Fibroblast of gingiva (primary cell): ENCODE data around the gene OR4L1.
"Not testable (repeated sequence)": the region's sequence is repeated elsewhere in the genome, so short reads cannot be mapped to it uniquely, and the experiment has no call there.

ENCODE experiments used
- DNase-seq: peaks from one replicate; pipeline ENCODE4 v3.0.0-alpha.2; 2011; ENCODE audit warnings: low read depth

OR4L1 gene

DNA sequence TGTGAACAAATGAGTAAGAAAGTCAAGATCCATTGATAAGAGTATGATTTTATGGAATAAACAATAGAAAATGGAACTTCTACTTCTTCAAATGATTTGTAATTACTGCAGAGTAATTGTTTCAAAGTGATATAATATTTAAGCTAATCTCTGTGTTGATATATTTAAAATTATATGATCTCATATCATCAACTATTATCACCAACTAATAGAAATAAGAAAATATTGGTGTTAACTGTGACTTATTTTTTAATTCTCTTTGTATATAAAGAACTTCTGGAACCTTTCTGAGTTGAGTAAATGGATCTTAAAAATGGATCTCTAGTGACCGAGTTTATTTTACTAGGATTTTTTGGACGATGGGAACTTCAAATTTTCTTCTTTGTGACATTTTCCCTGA, at the start of gene OR4L1:
Gene OR4L1 (plus strand): TSS at position 301 of the 400 bp plus-strand sequence. CDS start 0 bp downstream, at position 301.
- DNase-seq: no peak

- no peak for DNase-seq
Observed at GRCh38 chr14:20019257-20019865, 40.5 kb upstream of the OR4L1 start, which contains the start of gene OR4K14. Gene OR4K14, minus strand, starts transcription at chr14:20019307. Its CDS starts 4,114 bp downstream, at chr14:20015193.

- DNase-seq: no peak
Observed at GRCh38 chr14:20031058-20031457, 28.8 kb upstream of the OR4L1 start.

GRCh38 chr14:20035449-20035848, 24.4 kb upstream of the OR4L1 start:
- DNase-seq: no peak

DNA sequence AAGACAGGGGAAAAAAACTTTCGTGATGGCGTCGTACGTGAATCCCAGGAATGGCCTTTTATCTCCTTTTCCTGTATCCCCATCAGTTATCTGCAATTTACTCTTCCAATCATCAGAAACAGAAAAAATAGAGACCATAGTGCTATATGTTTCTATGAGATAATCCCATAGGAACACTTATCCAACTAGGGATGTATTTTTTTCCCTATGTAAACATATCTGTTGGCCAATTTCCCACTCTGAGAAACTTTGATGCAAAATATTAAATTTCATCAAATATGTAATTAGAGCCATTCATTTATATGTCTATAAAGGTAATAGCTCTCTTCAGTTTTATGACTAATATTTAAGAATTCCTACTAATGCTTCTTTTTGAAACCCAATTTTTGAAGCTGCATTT, 23.9 kb upstream of the OR4L1 start, which contains the start of gene OR4K13:
Gene OR4K13 (minus strand): TSS at position 101 of the 400 bp plus-strand sequence. CDS start 1,280 bp downstream, outside the sequence.
- DNase-seq: no peak

- DNase-seq: no peak
Observed at GRCh38 chr14:20044243-20044642, 15.6 kb upstream of the OR4L1 start.

- no peak for DNase-seq
Observed at GRCh38 chr14:20048202-20048601, 11.6 kb upstream of the OR4L1 start.

GRCh38 chr14:20092050-20092449, 32.2 kb downstream of the OR4L1 start:
- DNase-seq: no peak

GRCh38 chr14:20093442-20093841, 33.6 kb downstream of the OR4L1 start:
- DNase-seq: no peak

GRCh38 chr14:20098926-20099770, 39.3 kb downstream of the OR4L1 start:
- not testable (repeated sequence) for DNase-seq

DNA sequence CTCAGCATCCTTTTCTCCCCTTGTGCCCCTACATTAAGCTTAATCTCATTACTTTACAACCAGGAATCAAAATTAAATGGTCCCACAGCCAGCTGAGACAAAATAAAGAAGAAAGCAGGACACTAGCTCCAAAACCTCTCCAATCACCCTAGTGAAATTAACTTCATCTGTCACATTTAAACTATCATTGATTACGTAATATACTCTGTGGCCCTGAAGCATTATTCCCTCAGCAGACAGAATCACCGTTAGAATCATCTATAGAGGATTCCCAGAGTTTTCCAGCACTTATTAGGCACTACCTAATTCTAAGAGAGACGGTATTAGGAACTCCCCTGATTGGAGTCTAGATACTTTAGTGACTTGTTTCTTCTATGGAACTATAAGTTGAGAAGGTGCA, 50.6 kb downstream of the OR4L1 start, which contains the start of gene OR4K17:
Gene OR4K17 (plus strand): TSS at position 302 of the 400 bp plus-strand sequence. CDS start 6,761 bp downstream, outside the sequence.
- DNase-seq: no peak
